HL-60 (cell line): ENCODE data around the gene TRAM2.

Experiments used
- DNase-seq, 2 experiments: peaks; one replicate each; pipeline ENCODE4 v3.0.0-alpha.2; 2010 to 2020; ENCODE audit warnings: low read depth in 1 of 2, low spot score in 1 of 2
- H3K27ac ChIP-seq: fragments of 250-450 bp; sonication (Bioruptor Pico); replicated peaks from 2 replicates; pipeline ENCODE4 v1.5.1; 2020; ENCODE audit warnings: mild to moderate bottlenecking, moderate library complexity
- H3K27me3 ChIP-seq: fragments of 250-450 bp; sonication (Bioruptor Pico); 2 replicates; pipeline ENCODE4 v1.5.1; 2021; ENCODE audit warnings: mild to moderate bottlenecking, moderate library complexity; ENCODE audit not compliant: insufficient read depth, poor library complexity, severe bottlenecking
- H3K4me3 ChIP-seq: replicated peaks from 2 replicates; pipeline ENCODE4 v1.5.1; 2011; ENCODE audit warnings: mild to moderate bottlenecking, control low read depth, low read length; ENCODE audit not compliant: insufficient read depth
- GABPA ChIP-seq: IDR thresholded peaks from 2 replicates; pipeline ENCODE4 v1.6.1; 2012; ENCODE audit warnings: low read depth
- POLR2AphosphoS5 ChIP-seq: IDR thresholded peaks from 2 replicates; pipeline ENCODE4 v1.6.1; 2012; ENCODE audit warnings: low read depth
- SPI1 ChIP-seq: IDR thresholded peaks from 2 replicates; pipeline ENCODE4 v1.6.1; 2012; ENCODE audit warnings: low read depth, mild to moderate bottlenecking, borderline replicate concordance
- TF ChIP-seq, protein P1 (sequence below): IDR thresholded peaks from 2 replicates; pipeline ENCODE4 v1.6.1; 2012; ENCODE audit warnings: low read depth; ENCODE audit not compliant: insufficient replicate concordance
- TF ChIP-seq, protein P2 (sequence below): IDR thresholded peaks from one replicate; pipeline ENCODE4 v1.5.1; 2011; ENCODE audit warnings: low read length, control low read depth, inconsistent platforms; ENCODE audit not compliant: insufficient read depth

Gene TRAM2

DNA sequence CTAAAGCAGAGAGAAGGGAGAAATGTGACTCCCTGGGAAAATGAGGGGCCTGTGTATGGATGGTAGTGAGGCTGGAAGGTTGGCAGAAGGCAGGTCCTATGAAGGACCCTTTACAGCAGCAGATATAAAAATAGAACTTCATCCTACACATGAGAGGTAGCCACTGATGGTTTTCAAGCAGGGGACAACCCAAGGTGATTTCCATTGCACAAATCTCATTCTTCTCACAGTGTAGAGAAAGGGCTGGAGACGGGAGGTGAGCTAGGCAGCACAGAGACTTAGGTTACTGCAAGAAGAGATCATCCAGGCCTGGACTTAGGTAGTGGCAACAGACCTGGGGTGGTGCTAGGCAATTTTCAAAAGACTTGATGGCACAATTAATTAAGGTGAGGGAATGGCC lies 30.7 kb downstream of the TRAM2 start:
- no peak overlapping the region for H3K27ac ChIP-seq

DNA sequence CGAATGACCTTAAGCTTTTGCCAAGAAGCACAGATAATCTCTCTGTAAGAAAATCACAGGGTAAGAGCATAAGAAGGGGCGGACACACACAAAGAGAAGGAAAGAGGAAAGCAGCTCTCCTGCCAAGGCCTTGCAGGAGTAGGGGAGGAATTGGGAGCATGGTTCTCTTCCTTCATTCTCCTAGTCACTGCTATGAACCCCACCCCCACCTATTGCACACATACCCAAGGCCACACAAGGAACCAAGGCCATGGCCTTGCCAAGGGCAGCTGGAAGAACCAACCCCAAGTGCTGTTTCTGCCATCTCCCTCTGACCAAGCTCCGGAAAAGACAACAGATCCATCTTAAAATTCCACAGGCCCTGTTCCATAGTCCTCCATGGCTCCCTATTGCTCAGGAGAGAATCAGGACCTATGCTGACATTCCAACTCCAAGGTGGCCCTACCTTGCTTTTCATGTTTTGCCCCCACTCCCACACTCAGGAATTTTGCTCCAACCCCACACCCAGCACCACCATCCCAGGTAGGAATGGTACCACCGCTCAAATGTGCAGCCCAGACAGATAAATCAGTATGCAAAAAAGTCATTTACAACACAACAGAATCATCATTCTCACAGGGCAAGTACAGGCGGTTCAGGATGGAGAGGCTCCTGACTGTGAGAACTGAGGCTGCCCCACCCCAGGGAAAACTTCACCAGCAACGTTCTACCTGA lies 31.3 kb downstream of the TRAM2 start:
- no peak overlapping the region for H3K27ac ChIP-seq
- TF ChIP-seq POLR2AphosphoS5 (no peak), GABPA (no peak), SPI1 (no peak)
- TF ChIP-seq, protein P1, sequence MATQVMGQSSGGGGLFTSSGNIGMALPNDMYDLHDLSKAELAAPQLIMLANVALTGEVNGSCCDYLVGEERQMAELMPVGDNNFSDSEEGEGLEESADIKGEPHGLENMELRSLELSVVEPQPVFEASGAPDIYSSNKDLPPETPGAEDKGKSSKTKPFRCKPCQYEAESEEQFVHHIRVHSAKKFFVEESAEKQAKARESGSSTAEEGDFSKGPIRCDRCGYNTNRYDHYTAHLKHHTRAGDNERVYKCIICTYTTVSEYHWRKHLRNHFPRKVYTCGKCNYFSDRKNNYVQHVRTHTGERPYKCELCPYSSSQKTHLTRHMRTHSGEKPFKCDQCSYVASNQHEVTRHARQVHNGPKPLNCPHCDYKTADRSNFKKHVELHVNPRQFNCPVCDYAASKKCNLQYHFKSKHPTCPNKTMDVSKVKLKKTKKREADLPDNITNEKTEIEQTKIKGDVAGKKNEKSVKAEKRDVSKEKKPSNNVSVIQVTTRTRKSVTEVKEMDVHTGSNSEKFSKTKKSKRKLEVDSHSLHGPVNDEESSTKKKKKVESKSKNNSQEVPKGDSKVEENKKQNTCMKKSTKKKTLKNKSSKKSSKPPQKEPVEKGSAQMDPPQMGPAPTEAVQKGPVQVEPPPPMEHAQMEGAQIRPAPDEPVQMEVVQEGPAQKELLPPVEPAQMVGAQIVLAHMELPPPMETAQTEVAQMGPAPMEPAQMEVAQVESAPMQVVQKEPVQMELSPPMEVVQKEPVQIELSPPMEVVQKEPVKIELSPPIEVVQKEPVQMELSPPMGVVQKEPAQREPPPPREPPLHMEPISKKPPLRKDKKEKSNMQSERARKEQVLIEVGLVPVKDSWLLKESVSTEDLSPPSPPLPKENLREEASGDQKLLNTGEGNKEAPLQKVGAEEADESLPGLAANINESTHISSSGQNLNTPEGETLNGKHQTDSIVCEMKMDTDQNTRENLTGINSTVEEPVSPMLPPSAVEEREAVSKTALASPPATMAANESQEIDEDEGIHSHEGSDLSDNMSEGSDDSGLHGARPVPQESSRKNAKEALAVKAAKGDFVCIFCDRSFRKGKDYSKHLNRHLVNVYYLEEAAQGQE, result no peak
- TF ChIP-seq, protein P2, sequence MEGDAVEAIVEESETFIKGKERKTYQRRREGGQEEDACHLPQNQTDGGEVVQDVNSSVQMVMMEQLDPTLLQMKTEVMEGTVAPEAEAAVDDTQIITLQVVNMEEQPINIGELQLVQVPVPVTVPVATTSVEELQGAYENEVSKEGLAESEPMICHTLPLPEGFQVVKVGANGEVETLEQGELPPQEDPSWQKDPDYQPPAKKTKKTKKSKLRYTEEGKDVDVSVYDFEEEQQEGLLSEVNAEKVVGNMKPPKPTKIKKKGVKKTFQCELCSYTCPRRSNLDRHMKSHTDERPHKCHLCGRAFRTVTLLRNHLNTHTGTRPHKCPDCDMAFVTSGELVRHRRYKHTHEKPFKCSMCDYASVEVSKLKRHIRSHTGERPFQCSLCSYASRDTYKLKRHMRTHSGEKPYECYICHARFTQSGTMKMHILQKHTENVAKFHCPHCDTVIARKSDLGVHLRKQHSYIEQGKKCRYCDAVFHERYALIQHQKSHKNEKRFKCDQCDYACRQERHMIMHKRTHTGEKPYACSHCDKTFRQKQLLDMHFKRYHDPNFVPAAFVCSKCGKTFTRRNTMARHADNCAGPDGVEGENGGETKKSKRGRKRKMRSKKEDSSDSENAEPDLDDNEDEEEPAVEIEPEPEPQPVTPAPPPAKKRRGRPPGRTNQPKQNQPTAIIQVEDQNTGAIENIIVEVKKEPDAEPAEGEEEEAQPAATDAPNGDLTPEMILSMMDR, result no peak
- DNase-seq, result no peak
- no peaks in the 10 kb centered on the region for H3K27me3 ChIP-seq
- H3K4me3 ChIP-seq, result no peak overlapping the region

More for the DNA sequence above, 30.7 kb downstream of the TRAM2 start:
- Histone ChIP-seq H3K27me3 (no peaks in the 10 kb centered on the region), H3K4me3 (no peak overlapping the region)
- TF ChIP-seq, protein P2, result no peak
- no peak for TF ChIP-seq GABPA
- no peak for TF ChIP-seq POLR2AphosphoS5
- no peak for TF ChIP-seq SPI1
- TF ChIP-seq, protein P1, result no peak
- no peak for DNase-seq

DNA sequence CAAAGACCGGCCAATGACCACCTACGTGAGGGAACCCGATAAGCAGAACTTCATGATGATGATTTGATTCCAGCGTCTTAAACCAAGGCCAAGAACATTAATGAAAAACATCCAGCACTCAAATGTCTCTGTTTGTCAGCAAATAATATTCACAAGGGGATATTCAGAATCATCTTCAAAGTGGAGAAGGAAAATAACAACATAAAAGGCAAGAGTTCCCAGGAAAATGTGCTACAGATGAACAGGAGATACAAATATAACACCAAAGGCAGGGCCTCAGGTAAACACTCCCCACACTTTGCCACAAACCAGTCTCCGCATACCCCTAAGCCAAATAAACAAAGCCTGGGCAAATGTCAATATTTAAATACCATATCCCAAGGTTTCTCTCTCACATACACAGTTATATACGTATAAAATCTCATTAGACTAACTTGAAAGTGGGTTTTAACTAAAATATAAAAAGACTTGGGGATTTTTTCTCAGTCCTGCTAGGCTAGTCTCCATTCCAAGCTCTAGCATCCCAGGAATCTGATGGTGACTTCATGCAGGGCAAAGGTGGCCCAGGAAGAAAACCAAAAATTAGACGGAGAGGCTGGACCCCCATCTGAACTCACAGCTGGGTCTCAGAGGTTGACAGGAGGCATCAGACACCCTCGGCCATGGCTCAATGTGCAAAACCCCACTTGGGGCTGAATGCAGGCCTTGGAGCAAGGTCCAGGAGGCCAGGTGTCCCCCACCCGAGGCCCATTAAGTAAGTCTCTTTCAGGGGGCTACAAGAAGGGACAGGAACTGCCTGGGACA lies 32.1 kb downstream of the TRAM2 start:
- Histone ChIP-seq H3K27ac (no peak overlapping the region), H3K4me3 (no peak overlapping the region), H3K27me3 (no peaks in the 10 kb centered on the region)
- TF ChIP-seq GABPA, result no peak
- no peak for TF ChIP-seq SPI1
- TF ChIP-seq POLR2AphosphoS5, result no peak
- TF ChIP-seq, protein P1, result no peak
- TF ChIP-seq, protein P2, result no peak
- no peak for DNase-seq
